HG03354 (cell line): ENCODE results near the gene MYO10.

Experiments
- ATAC-seq: cut with Tn5 transposase; IDR thresholded peaks from one replicate; pipeline ENCODE4 v1.9.1; 2021; ENCODE audit warnings: mild to moderate bottlenecking; ENCODE audit not compliant: unreplicated experiment, poor library complexity, severe bottlenecking

The MYO10 gene

DNA sequence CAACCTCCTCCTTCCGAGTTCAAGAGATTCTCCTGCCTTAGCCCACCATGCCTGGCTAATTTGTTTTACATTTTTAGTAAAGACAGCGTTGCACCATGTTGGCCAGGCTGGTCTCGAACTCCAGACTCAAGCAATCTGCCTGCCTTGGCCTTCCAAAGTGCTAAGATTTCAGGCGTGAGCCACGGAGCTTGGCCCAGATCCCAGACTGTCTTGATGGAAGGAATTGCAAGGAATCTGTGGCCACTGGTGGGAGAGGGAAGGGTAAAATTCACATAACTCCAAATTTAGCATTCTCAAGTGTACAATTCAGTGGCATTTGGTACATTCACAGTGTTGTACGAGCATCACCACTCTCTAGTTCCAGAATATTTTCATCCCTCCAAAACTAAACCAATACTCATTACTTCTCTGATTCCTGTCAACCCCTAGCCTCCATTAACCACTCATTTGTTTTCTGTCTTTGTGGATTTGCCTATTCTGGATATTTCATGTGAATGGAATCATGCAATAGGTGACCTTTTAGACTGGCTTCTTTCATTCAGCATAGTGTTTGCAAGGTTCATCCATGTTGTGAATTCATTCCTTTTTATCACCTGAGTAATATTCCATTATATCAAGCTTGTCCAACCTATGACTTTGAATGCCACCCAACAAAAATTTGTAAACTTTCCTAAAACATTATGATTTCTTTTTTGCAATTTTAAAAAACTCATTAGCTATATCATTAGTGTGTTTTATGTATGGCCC, 8.9 kb upstream of the MYO10 start:
- no peak for ATAC-seq

DNA sequence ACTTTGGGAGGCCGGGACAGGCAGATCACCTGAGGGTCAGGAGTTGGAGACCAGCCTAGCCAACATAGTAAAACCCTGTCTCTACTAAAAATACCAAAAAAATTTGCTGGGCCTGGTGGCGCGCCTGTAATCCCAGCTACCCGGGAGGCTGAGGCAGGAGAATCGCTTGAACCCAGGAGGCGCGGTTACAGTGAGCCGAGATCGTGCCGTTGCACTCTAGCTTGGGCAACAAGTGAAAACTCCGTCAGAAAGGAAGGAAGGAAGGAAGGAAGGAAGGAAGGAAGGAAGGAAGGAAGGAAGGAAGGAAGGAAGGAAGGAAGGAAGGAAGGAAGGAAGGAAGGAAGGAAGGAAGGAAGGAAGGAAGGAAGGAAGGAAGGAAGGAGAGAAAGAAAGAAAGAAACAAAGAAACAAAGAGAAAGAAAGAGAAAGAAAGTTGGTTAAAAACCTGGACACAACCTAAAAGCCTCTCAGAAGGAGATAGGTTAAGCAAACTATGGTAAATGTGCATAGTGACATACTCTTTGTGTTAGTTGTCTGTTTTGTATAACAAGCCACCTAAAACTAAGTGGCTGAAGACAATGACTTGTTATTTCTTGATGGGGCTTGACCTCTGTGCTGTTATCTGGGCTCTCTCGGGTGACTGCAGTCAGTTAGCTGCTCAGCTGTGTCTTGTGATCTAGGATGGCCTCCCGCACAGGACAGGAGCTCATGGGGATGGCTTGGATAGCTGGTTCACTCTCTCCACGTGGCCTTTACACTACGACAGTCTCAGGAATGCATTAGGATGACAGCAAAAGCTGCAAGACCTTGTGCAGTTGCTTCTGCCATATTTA, 8.0 kb upstream of the MYO10 start:
- no peak for ATAC-seq

DNA sequence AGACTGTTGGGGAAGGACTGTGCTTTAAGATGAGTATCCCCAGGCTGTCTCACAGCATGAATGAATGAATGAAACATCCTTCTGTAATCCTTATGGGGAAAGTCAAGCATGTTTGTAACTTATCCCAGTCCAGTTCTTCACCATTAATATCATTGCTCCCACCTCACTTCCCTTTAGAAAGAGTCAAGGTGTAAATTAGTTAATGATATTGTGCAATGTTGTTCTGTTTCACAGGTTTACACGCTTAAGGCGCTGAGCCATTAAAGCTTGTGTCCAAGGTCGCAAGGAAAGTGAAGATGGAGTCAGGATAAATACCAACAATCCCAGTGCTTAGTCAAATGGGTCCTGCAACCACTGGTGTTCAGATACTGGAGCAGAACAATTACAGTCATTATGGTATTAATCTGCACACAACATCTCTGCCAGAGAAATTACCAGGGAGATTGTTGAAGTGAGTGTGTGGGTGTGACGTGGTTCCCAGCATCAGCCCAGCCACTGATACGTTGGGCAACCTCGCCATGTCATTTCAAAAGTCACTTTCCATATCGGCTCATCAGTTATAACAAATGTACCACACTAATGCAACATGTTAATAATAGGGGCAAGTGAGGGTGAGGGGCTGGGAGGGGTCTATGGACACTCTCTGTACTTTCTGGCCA, 1.5 kb upstream of the MYO10 start:
- ATAC-seq = no peak

DNA sequence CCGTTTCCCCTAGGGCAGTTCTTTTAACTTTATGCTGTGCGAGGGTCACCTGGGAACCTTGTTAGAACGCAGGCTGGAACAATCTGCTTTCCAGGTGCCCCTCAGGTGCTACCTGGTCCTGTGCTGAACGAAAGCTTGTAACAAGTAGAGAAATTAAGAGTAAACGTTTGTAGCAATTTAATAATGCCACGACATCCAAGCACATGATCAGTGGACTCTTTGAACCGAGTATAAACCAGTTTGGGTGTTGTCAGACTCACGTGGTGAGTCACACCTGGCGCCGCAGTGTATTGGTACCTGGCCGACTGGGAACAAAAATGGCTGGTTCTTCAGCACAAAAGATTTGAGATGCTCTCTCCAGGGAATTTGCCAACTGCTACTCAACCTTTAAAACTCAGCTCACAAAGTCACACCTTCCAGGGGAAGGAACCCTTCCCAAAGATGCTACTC, 926 bp upstream of the MYO10 start:
- ATAC-seq = no peak

DNA sequence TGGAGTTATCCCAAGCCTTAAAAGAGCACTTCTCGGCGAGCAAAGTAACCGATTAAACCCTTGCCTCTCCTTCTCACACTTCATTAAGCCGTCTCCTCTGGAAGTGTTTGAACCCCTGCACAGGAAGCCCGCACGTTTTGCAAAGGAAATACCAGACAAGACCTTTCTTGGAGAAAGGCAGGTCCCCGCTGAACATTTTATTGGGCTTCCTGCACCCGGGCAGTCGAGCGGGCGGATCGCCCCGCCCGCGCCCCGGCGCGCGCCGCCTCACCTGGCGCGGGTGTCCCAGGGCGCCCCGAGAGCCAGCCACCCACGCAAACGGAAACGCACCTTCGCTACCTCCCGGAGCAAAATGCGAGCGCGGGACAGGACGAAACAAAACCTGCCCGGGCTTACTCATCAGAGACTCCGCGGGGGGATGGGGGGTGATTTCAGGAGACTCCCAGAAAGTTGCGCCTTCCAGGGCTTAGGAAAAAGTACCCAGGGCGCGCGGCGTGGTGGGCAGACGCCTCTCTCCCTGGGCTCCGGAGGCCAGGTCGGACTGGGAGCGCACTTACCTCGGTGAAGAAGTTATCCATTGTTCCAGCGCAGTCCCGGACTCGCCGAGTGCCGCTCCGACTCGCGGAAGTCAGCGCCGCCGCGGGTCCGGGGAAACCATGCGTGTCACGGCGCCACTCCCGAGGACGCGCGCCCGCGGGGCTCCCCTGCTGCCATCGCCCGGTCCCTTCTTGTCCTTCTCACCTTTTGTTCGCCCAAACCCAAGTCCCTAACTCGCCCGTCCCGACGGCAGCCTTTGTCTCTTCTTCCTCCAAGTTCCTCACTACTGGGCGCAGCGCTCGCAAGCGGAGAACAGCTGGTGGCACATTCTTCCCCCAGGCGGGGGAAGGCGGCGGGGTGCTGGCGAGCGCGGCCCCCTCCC, 598 bp downstream of the MYO10 start:
- peak; percentile 54 for ATAC-seq

DNA sequence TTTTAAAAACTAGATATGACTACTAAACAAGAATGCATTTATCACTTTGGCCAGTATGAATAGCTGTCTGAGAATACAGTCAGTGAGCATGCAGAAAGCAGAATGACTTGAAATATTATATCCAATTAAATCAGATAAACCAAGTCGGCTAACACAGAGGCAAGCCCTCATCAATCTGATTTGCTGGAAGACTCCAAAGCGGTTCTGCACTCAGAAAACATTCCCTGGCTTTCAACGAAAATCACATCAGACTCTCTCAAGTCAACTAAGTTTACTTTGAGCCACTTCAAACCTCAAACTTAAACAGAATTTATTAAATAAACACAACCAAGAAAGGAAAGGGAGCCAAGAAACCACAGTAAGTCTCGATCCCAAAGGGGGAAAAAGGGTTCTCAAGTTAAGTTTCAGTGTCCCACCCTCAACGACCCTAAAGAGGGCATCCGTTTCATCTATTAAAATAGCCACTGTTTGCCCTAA, 1.4 kb downstream of the MYO10 start:
- ATAC-seq = no peak

DNA sequence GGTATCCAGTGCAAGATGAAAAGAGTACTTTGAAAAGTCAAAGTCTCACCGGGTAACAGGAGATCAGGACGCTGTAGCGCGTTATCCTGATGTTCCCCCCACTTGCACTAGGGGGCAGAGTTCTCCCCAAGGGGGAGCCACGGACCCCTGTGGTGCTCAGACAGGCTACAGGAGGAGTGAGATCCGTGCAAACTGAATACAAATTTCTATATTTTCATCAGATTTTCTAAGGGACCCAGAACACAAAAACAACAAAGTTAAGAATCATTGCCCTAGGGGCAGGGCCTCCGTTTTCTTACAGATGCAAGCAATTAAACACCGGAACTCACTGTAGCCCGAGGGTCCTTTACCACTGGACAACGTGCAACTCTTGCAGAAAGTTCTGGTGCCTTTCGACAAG, 2.0 kb downstream of the MYO10 start:
- ATAC-seq = peak; percentile 68

GRCh38 chr5:16933337-16933736, 2.8 kb downstream of the MYO10 start:
- ATAC-seq = no peak

DNA sequence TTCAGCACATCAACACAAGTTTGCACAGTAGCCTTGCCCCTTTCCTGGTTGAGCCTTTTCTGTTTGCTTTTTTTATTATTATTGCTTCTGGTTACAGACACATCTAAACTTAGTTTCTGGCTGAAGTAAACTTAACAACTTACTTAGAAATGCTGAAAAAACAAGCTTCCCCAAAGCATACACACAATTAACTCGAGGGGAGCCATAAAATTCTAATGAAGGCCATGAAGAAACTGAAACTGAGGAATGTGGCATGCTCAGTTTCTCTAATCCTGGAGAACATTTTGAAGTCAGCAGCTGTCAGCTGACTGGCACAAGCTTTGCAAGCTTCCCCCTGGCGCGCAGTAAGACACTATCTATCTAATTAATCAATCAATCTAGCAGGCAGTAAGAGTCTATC, 3.7 kb downstream of the MYO10 start:
- no peak for ATAC-seq

DNA sequence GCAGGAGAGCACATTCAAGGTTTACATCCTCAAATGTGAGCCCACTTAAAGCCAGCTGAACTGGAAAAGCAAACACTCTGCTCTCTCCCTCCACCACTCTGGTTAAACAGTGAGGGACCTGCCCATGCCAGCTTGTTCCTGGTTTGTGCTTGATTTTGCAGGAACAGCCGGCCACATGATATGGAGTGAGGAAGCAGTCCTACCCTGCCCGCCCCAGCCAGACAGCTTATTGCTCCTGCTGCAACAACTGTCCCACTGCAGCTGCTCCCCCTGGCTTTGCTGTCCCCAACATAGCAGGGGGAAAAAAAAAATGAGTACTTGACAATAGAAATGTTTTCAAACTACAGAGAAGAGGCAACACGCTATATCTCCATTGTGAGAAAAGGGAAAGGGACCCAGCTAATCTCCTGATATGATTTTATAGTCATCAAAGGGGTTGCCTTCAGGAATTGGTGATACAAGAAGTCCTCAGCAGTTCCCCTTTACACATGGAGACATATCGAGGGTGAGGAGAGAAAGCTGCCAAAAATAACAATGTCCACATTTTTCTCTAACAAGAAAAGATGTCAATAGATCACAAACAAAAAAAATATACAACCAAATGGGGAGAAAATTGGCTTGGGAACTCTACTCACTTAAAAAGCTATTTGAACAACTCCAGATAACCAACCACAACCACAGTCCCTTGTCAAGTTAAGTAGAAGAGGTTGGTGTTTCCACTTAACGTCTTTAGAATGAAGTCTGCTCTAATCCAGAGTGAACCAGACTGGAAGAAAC, 4.6 kb downstream of the MYO10 start:
- ATAC-seq = no peak

- no peak for ATAC-seq
Measured at GRCh38 chr5:16930496-16930895, 5.6 kb downstream of the MYO10 start.

- ATAC-seq = no peak
Measured at GRCh38 chr5:16929831-16930230, 6.3 kb downstream of the MYO10 start.

DNA sequence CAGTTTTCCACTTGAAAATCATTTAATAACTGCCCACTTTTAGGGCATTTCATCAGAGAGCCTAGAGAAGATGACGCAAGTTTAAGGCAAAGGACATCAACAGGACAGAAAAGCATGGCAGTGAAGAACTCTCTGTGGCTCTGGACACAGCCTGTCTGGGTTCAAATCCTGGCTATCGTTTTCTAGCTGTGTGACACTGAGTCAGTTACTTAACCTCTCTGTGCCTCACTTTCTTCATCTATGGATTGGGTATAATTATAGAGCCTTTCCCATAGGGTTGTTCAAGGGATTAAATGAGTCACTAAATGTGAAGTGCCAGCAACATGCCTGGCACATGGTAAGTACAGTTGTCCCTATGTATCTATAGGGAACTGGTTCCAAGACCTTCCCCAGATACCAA, 6.7 kb downstream of the MYO10 start:
- no peak for ATAC-seq

- ATAC-seq = no peak
Measured at GRCh38 chr5:16927613-16928012, 8.5 kb downstream of the MYO10 start.

DNA sequence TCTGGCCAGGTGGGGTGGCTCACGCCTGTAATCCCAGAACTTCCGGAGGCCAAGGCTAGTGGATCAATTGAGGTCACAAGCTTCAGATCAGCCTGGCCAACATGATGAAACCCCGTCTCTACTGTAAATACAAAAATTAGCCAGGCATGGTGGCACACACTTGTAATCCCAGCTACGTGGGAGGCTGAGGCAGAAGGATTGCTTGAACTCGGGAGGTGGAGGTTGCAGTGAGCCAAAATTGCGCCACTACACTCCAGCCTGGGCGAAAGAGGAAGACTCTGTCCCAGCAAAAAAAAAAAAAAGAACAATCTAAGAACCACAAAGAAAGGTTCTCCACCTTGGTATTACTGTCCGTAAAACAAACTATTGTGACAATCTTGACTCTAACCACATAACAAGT, 9.7 kb downstream of the MYO10 start:
- ATAC-seq = no peak

DNA sequence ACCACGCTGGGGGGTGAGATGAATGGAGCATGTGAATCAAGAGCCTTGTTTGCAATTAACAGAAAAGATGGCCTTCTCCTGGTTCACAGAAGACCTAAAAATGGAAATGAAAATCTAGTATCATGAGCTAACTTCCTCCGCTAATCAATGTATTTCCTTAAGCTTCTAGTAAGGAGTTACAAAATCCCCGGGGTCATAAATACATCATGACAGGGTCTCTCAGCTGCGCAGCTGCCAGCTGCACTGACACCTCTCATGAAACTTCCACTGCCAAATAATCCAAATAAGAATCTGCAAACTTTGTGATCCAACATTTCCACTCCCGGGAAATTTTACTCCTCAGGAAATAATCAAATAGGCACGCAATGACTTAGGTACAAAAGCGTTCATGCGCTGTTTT, 11.9 kb downstream of the MYO10 start:
- ATAC-seq = no peak

- peak; percentile 91 for ATAC-seq
Measured at GRCh38 chr5:16922430-16922829, 13.7 kb downstream of the MYO10 start.

- no peak for ATAC-seq
Measured at GRCh38 chr5:16921211-16921610, 14.9 kb downstream of the MYO10 start.
